ENCODE measurements around the gene BSN.
"Not testable (repeated sequence)": the region's sequence is repeated elsewhere in the genome, so short reads cannot be mapped to it uniquely, and the experiment has no call there.

- TF ChIP-seq CTCF, POLR2A (IDR thresholded peaks at IDR 0.05): not testable (repeated sequence)
These were observed 140.3 kb downstream of the BSN start for GRCh38 chr3:49694409-49695070.

Measured in heart left ventricle (tissue), 13 donors.